GM21367 (cell line): ENCODE measurements around the gene GPR158.
"Not testable (repeated sequence)": the region's sequence is repeated elsewhere in the genome, so short reads cannot be mapped to it uniquely, and the experiment has no call there.

Source experiments
- ATAC-seq: cut with Tn5 transposase; IDR thresholded peaks from one replicate; pipeline ENCODE4 v1.9.1; 2021; ENCODE audit not compliant: unreplicated experiment

GPR158 gene

DNA sequence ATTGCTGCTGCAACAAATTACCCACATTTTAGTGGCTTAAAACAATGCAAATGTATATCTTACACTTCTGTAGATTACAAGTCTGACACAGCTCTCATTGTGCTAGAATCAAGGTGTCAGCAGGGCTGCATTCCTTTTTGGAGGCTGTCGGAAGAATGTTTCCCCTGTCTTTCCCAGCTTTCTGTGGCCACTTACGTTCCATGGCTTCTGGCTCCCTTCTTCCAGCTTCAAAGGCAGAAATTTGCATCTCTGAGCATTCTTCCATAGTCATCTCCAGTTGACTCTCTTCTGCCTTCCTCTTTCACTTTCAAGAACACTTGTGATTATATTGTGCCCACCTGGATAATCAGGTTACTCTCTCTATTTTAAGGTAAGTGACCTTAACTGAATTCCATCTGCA is 125.3 kb downstream of the GPR158 start:
- ATAC-seq: no peak

DNA sequence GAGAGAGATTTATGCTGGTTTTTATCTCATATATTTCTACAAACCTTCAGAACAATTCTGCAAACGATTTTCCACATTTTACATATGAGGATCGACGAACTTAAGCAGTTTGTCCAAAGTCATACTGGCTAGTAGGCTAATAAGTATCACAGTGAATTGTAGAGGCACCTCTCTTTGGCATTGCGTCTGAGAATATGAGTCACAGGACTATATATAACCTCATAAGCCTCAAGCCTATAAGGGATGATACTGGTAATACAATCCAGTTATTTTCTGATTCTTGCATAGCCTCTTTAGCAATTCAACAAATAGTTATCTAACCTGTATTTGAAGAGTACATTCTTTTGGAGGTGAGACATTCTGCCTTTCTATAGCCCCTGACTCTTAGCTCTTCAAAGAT is 129.8 kb downstream of the GPR158 start:
- ATAC-seq: no peak

DNA sequence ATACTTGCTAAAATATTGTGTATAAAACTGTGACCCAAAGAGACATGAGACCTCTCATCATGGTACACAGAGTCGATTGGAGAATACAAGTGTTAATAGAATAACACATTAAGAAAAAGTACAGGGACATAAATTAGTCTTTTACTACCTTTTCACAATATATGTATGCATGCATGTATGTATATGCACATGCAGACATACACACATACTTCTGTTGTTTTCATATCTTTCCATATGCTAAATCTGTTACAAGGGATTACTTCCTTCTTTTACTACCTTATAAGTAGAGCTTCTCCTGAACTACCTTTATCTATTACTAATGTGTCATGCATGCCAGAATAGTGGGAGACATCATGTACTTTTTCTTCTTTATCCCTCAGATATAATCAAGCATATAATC is 131.6 kb downstream of the GPR158 start:
- ATAC-seq: no peak

DNA sequence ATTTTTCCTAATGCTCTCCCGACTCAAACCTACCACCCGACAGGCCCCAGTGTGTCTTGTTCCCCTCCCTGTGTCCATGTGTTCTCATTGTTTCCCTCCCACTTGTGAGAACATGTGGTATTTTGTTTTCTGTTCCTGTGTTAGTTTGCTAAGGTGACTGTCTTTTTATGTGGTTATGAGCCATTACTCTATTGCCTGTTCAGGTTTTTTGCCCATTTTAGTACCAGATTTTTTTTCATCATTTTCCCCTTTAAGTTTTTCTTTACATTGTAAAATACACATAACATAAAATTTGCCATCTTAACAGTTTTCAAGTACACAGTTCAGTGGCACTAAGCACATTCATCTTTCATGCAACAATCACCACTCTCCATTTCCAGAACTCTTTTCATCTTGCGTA is 133.5 kb downstream of the GPR158 start:
- ATAC-seq: no peak

DNA sequence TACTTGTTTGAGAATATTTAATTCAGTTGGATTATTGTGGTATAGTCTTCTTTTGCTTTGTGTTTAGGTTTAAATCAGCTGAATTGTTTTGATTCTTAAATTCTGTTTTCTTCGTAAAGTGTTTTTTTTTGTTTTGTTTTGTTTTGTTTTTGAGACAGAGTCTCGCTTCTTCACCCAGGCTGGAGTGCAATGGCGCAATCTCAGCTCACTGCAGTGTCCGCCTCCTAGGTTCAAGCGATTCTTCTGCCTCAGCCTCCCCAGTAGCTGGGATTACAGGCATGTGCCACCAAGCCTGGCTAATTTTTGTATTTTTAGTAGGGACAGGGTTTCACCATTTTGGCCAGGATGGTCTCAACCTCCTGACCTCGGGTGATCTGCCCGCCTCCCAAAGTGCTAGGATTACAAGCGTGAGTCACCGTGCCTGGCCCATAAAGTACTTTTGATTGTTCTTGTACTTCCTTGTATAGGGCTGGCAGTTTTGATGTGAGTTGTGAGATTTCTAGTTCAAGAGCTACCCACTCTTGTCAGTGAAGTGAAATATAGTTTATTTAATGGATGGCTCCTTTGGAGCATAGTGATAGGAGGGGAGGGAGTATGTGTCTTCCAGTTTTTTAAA is 142.9 kb downstream of the GPR158 start:
- ATAC-seq: not testable (repeated sequence)

DNA sequence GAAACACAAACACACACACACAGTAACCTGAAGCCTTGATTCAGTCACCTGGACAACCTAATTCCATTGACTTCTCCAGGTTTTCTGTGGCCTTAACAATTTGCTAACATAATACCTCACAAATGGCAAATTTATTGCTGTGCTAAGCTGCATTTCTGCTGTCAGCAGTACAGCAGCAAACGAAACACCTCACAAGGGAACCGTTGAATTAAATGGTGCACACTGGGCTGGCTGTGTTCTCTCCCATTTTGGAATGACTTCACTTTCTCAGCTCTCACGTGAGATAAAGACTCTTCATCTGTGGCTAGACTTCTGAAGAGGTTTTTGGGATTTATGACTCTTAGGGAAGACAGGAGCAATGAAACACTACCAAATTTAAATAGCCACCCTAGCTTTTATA is 152.5 kb downstream of the GPR158 start:
- ATAC-seq: no peak

DNA sequence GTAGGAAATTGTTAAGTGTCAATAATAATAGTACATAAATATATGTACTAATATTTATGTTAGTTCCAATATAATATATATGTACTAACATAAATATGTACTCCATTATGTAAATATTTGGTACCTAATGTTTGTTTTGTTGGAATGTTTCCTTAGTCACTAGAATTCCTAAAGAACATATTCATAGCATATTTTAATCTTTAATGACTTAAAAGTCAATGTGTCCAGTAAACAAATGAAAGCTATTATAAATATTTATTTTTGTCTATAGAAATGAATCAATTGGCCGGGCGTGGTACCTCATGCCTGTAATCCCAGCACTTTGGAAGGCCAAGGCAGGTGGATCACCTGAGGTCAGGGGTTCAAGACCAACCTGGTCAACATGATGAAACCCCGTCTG is 153.6 kb downstream of the GPR158 start:
- ATAC-seq: no peak

DNA sequence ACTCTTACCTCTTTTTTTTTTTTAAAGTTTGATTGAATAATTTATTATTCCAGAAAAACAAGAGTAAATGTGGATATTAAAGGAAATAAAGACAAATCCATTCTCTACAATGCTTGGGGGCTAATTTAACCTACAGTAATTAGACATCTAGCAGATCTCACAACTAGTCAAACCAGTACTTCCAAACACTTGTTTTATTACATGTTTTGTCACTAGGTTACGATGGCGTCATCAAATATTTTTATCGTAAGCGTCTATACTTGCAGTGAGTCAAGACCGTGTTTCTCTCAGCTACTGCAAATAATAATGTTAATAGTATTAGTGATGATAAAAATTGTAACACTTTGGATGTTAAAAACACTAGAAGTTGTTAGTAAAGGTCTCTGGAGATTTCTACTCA is 154.8 kb downstream of the GPR158 start:
- ATAC-seq: not testable (repeated sequence)

DNA sequence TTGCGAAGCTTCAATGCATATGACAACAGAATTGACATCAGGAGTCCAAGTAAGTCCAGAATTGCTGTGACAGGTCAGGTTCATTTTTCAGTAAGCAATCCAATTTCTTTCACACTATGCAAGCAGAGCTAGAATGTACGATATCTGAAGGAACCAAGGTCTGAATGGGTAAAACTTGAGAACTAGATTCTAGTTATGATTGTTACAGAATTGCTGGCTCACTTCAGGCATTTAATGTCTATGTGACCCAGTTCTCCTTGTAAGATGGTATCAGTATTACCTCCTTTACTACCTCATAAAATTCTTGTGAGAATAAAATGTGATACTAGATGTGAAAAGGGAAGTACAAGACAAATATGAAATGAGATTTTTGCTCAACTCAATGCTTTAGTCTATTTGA is 159.6 kb downstream of the GPR158 start:
- no peak for ATAC-seq

DNA sequence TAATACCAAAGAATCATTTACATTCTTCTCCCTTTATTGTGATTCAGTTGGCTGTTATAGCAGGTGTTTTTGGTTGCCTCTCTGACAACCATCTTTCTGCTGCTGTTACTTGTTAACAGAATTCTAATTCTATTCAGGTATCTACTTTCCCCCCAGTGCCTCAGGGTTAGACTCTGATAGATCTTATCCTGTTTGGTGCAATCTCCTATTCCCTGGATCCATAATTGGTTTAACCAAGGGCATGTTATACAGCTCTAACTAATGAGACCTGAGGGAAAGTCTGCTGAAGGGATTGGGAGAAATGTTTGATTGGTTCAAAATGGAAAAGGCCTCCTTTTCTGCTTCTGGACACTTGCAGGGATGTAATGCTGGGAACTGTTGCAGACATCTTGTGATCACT is 161.5 kb downstream of the GPR158 start:
- no peak for ATAC-seq

DNA sequence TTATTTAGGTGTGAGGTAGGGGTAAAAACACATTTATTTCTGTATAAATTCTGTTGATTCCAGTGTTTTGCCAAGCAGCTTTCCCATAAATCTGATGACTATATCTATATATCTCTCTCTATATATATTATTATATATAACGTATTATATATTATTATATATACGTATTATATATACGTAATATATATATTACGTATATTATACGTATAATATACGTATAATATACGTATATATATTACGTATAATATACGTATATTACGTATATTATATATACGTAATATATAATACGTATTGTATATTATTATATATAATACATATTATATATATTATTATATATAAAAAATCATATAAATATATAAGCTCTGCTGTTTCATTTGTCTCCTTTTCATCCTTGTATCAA is 163.5 kb downstream of the GPR158 start:
- ATAC-seq: no peak

DNA sequence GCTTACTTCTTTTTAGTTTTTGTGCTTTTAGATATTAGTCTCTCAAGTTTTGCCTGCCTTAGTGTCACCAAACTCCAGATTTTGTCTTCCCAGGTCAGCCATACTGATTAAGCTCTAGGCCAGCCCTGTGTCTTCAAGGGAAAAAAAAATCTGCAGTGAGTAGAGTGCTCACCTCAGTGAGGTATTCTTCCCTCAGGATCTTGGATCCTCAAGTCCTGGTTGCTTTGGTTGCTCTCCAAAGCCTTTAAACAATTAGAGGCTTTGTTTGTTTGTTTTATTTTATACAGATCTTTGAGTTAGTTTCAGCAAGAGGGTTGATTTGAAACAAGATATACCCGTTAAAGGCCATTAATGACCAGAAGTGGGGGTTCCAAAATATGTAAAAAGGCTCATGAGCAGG is 165.2 kb downstream of the GPR158 start:
- no peak for ATAC-seq

DNA sequence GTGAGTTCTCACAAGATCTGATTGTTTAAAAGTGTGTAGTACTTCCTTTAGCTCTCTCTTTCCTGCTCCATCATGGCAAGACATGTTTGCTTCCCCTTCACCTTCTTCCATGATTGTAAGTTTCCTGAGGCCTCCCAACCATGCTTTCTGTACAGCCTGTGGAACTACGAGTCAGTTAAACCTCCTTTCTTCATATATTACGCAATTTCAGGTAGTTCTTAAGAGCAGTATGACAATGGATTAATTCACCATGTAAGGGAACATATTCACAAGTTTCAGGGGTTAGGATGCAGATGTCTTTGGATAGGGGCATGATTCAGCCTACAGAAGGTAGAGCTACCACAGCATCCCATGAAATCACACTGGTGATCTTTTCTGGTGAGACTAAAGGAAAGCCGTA is 174.7 kb downstream of the GPR158 start:
- no peak for ATAC-seq

DNA sequence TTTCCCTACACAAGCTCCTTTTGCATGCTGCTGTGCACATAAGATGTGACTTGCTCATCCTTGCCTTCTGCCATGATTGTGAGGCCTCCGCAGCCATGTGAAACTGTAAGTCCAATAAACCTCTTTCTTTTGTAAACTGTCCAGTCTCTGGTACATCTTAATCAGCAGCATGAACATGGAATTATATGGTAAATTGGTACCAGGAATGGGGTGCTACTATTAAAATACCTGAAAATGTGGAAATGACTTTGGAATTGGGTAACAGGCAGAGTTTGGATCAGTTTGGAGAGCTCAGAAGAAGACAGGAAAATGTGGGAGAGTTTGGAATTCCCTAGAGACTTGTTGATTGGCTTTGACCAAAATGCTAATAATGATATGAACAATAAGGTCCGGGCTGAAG is 181.8 kb downstream of the GPR158 start:
- ATAC-seq: no peak

DNA sequence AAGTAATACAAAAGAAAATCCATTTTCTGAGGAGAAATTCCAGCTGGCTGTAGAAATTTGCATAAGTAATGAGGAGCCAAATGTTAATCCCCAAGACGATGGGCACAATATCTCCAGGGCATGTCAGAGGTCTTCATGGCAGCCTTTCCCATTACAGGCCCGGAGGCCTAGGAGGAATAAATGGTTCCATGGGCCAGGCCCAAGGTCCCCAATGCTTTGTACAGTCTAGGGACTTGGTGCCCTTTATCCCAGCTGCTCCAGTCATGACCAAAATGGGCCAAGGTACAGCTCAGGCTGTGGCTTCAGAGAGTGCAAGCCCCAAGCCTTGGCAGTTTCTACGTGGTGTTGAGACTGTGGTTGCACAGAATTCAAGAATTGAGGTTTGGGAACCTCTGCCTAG is 182.5 kb downstream of the GPR158 start:
- no peak for ATAC-seq

DNA sequence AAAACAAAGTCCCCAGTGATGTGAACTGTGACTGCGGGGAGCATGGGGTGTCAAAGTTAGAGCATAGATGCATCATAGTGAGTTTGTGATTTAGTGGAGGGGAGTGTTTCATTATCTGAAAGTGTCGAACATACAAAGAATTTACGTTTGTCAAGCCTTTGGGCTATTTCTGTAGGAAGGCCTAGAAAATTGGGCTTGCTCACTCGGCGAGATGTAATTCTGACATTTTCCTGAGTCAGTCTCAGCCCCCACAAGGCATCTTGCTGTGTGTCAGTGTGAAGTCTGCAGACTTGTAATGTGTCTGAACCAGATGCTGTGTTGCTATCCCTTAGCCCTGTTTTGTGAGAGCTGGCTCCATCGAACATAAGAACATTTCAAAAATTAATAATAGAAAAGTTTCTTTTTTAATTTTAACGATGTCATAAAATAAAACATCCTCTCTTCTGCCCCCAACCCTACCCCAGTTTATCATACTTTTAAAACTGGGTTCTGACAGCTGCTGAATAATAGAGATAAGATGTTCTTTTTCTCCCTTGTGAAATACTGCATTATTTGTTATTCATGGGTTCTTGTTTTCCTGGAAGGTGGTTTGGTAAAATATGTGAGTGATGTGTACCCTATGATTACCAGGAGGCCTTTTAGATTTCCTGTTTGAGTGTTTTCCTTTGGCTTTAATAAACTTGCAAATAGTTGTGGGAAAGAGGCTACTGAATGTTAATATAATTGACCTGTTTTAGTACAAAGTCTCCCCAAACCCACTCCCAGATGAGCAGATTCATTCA is 207.4 kb downstream of the GPR158 start:
- ATAC-seq: no peak

DNA sequence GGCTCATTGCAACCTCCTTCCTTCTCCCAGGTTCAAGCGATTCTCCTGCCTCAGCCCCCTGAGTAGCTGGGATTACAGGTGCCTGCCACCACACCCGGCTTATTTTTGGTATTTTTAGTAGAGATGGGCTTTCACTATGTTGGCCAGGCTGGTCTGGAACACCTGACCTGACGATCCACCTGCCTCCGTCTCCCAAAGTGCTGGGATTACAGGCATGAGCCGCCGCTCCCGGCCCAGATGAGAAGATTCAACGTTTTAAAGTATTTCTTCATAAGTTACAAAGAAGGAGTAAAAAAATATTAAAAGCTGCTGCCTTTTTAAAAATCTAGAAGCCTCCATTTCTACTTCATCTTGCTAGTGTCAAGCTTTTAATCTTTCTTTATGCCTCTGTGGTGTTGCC is 208.1 kb downstream of the GPR158 start:
- not testable (repeated sequence) for ATAC-seq

DNA sequence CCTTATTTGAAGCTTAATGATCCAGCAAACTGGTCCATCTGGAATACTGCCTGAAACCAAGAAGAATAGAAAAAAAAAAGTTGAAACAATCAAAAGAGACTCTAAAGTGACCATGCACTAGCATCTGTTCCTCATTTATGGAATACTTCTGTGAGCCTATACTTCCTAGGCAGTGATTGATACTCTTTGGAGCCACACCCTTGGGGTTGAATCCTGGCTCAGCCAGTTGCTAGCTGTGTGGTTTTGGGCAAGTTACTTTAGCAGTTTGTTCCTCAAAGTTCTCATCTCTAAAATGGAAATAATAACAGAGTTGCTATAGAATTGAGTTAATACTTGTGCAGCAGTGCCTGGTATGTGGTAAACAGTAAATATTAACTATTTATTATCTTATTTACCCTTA is 208.9 kb downstream of the GPR158 start:
- ATAC-seq: no peak

DNA sequence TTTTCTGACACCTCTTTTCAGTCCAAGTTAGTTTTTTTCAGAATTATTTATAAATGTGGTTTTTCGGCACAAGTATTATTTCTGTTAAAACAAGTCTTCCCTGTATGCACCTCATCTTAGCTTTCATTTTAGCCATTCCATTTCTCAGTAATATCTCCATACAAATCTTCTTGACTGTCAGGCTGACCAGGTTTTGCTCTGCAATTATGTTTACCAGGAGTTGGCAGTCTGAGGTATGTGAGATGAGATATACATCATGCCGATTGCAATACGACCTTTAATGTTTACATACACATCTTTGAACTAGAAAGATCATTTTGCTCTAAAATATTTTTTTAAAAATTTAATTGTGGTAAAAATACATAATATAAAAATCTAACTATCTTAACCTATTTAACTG is 209.8 kb downstream of the GPR158 start:
- ATAC-seq: no peak

DNA sequence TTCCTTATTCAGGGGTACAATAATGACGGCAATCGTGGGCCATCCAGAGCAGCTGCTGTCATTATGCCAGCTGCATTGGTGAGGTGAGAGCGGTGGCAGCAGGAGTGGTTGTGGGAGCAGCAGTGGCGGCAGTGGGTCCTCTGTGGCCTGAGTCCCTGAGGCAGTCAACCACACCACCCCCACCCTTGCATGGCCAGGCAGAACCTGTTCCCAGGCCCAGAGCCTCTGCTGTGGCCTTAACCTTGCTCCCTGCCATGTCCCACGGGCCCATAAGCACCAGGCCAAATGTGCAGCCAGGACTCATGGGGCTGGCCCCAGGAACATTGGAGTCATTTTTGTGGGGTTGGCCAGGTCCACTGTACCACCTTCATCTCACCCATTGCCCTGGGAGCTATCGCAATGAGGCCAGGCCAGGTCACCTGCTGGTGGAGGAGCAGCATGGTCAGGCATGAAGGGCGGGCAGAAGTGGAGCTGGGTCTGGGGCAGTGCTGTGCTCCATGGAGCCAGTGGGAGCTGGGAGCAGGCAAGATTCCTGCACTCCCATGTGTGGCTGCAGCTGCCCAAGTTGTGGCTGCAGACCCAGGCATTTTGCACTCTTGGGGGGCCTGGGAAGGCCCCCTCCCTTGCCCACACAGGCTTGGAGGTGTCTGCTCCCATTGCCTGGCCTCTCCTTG is 213.5 kb downstream of the GPR158 start:
- no peak for ATAC-seq

DNA sequence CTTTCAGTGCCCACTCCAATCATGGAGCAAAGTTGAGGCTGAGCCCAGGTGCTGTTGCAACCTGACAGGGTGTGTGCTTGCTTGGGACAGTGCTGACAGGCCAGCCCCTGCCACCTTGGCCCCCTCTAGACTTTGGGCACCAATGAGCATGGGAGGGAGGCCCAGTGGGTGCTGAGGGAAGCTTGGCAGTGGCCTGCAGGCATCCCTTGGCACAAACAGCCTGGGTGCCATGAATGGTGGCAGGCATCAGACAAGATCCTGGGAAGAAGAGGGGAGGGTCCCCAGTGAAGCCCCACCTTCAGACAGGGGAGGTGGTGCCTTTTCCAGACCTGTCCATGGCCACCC is 214.0 kb downstream of the GPR158 start:
- ATAC-seq: no peak

DNA sequence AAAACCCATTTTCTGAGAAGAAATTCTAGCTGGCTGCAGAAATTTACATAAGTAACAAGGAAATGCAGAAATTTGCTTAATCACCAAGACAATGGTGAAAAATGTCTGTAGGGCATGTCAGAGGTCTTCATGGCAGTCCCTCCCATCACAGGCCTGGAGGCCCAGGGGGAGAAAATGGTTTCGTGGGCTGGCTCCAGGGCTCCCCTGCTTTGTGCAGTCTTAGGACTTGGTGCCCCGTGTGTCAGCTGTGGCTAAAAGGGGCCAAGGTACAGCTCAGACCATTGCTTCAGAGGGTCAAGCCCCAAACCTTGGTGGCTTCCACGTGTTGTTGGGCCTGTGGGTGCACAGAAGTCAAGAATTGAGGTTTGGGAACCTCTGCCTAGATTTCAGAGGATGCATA is 215.9 kb downstream of the GPR158 start:
- no peak for ATAC-seq
